Measurements from ENCODE around the gene GNG11. TPM values are rescaled to one million over a fixed set of nuclear protein-coding genes. Genes with fewer than 3 reads are reported as not detected.
A peak's percentile ranks its signal among the peaks of the same experiment; 100 is the strongest.

GNG11 gene
- total RNA-seq, 1 experiment from 2014 or later: 35.8 TPM

DNA sequence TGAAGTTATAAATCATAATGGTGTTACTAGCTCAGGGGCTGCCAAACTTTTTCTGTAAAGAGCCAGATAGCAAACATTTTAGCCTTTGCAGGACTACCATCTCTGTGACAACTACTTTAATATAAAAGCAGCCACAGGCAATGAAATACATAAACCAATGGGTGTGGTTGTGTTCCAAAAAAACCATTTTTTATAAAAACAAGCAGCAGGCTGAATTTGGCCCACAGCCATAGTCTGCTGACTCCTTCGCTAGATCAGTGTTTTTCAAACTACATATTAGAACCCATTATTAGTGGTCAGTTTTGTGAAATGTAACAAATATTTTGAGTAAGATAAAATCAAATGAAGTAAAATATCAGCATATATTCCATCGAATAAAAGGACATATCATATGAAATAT, 13.6 kb downstream of the GNG11 start:
- in situ Hi-C loops (cut with HindIII; ENCODE audit: low pct_unique_long_range_greater_than_20kb, low sequenced_read_pairs): no loop called here
- DNase-seq (ENCODE audit: low read depth, low spot score): no peak

DNA sequence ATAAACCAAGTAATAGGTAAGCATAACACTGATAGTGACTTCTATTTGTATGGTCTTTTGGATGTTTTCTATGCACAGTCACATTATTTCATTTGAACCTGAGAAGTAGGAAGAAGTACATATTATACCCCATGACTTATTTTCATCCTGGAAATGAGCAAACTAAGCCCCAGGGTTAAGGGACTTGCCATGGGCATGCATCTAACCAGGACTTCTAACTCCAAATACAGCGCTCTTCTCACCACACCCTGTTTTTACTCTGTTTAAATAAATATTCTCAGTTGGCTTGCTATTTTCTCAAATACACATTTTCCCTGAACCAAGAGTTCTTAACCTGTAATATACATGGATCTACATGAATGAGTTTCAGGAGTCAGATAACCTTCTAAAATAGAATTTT, 16.3 kb downstream of the GNG11 start:
- in situ Hi-C loops (cut with HindIII; ENCODE audit: low pct_unique_long_range_greater_than_20kb, low sequenced_read_pairs): no loop called here
- no peak for DNase-seq (ENCODE audit: low read depth, low spot score)

DNA sequence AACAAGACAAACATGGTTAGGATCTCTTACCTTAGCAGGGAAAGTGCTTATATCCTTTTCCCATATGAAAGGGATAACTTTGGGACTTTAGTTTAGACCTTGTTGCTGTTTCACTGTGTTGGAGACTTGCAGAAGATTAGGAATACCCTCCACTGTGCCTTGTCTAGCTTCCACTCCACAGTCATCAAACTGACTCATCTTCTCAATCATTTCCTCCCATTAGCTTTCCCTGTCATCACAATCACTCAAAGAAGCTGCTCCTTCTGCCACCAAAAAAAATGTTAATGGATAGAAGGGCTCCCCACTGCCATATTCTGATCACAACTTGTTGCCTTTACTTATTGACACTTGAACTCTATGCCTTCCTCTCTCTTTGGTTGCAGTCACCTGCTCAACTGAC, 16.8 kb downstream of the GNG11 start:
- no peak for DNase-seq (ENCODE audit: low read depth, low spot score)
- in situ Hi-C loops (cut with HindIII; ENCODE audit: low pct_unique_long_range_greater_than_20kb, low sequenced_read_pairs): no loop called here

DNA sequence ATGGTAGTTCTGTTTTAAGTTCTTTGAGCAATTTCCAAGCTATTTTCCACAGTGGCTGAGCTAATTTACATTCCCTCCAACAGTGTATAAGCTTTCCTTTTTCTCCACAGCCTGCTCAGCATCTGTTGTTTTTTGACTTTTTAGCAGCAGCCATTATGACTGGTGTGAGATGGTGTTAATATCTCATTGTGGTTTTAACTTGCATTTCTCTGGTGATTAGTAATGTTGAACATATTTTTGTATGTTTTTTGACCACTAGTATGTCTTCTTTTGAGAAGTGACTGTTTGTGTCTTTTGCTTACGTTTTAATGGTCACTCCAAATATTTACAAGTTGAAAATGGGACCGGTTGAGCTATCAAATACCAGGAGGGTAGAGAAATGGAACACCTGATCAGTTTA, 20.4 kb downstream of the GNG11 start:
- no peak for DNase-seq (ENCODE audit: low read depth, low spot score)
- in situ Hi-C loops (cut with HindIII; ENCODE audit: low pct_unique_long_range_greater_than_20kb, low sequenced_read_pairs): no loop called here

DNA sequence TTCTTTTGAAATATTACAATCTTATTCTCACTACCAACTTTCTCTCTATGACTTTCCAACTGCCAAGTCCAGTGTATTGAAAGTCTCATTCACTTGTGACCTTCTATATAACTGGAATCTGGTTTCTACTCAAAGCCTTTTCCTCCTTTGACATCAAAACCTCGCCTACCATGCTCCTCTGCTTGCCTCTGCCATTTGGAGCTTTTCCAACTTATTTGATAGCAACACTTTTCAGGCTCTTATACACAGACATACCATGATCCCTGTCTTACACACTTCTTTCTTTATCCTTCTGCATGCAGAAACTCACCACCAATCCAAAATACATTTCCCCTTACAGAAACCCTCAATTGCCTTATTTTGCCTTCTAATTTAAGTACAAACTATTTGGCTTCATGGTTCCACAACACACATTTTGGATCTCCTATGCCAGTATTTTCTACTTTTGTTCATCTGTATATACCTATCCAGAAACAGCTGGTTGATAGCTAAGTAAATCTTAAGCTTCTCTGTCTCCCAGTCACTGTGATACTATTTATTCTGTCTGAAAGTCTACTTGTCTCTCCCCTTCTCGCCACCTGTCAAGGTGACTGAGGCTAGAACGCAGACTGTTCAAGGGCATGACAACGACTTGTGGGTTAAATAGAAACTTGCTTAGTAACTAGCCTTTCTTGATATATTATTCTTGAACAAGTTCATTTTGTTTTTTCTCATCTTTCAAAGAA, 22.4 kb downstream of the GNG11 start:
- DNase-seq (ENCODE audit: low read depth, low spot score): no peak
- in situ Hi-C loops (cut with HindIII; ENCODE audit: low pct_unique_long_range_greater_than_20kb, low sequenced_read_pairs): no loop called here

DNA sequence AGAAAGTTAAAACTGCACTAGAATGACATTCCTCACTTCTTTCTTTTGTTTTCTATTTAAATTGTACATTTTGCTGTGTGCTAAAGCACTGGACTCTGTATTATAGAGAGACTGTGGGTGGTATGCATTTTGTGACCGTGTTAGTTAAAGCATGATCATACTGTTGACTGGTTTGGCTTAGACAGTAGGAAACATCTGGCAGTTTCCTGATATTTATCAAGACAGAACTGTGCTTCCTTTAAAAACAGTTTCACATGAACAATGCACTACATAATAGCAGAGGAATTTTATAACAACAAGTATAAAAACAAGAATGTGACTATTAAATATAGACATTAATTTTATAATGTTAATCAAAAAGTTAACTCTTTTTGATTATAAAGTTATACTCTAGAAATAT, 23.1 kb downstream of the GNG11 start:
- in situ Hi-C loops (cut with HindIII; ENCODE audit: low pct_unique_long_range_greater_than_20kb, low sequenced_read_pairs): no loop called here
- DNase-seq (ENCODE audit: low read depth, low spot score): no peak

DNA sequence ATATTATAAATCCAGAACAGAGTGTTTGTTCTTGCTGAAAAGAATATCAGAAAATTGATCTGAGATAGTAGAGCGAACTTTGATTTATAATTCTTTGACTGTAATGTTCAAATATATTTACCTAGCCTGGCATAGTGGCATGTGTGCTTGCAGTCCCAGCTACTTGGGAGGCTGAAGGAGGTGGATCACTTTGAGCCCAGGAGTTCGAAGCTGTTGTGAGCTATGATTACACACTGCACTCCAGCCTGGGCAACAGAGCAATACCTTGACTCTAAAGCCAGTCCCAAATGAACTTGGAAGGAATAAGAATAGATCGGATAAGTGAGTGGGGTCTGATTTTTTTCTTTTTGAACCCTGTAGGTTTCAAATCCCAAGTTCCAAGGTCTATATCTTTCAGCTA, 23.5 kb downstream of the GNG11 start:
- in situ Hi-C loops (cut with HindIII; ENCODE audit: low pct_unique_long_range_greater_than_20kb, low sequenced_read_pairs): no loop called here
- DNase-seq (ENCODE audit: low read depth, low spot score): no peak

DNA sequence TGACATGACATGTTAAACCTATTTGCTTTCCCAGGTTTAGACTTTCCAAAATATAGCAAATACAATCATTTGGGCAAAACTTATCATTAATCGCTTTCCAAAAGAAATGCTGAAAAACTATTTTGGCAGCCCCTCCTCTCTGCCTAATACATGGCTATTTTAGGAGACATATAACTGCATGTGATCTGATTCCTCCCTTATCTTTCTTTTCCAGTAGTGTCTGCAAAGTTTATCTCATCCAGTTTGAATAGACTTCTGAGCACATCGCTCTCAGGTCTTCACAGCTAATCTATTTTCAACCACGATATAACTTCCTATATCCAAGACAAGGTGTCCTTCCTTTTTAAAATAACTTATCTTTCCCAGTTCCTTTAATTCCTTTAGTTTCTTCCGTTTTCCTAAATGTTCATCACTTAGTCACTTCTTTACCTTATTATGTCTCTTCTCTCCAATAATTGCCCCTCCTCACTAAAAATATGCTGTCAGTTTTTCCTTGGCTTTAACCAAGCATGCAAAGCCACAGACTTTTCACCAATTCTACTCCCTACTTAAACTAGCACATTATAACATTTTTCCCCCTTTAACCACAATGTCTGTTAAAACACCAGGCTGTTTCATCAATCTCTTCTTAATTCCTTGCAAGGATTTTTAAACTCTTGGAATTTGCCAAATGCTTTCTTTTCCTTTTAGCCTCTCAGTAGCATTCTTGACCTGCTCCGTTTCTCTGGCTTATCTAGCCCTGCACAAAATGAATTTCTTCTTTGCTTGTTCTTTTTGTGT, 24.4 kb downstream of the GNG11 start:
- in situ Hi-C loops (cut with HindIII; ENCODE audit: low pct_unique_long_range_greater_than_20kb, low sequenced_read_pairs): no loop called here

DNA sequence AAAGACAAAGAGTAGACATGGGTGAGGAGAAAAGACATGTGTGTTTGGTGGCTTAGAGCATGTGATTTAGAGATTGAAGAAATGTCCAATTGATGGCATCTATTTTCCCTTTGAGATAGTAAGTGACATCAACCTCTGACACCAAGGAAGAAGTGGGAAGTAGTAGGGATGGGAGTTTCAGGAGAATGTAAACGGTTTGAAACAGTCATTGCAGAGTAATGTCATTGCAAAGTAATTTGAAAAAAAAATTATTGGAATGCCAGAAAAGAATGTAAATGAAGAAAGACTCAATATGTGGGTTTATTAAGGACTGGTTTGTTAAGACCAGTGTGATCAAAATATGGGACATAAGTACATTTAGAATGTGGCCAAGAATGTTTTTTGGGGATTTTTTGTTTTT, 26.6 kb downstream of the GNG11 start:
- in situ Hi-C loops (cut with HindIII; ENCODE audit: low pct_unique_long_range_greater_than_20kb, low sequenced_read_pairs): no loop called here
- no peak for DNase-seq (ENCODE audit: low read depth, low spot score)

More for the DNA sequence above, 24.4 kb downstream of the GNG11 start:
- DNase-seq (ENCODE audit: low read depth, low spot score): no peak

DNA sequence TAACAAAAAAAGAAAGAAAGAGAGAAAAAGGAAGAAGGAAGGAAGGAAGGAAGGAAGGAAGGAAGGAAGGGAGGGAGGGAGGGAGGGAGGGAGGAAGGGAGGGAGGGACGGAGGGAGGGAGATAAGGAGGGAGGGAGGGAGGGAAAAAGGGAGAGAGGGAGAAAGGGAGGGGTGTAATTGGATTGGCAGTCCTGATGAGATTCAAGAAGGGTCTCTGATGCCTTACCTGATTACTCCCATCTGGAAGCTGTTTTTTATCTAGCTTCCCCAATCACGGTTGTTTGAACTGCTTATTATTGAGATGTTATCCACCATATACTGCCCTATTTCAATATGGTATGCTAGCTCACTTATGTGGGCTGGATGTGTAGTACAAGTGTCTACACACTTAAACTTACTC, 27.3 kb downstream of the GNG11 start:
- DNase-seq (ENCODE audit: low read depth, low spot score): no peak
- in situ Hi-C loops (cut with HindIII; ENCODE audit: low pct_unique_long_range_greater_than_20kb, low sequenced_read_pairs): no loop called here

DNA sequence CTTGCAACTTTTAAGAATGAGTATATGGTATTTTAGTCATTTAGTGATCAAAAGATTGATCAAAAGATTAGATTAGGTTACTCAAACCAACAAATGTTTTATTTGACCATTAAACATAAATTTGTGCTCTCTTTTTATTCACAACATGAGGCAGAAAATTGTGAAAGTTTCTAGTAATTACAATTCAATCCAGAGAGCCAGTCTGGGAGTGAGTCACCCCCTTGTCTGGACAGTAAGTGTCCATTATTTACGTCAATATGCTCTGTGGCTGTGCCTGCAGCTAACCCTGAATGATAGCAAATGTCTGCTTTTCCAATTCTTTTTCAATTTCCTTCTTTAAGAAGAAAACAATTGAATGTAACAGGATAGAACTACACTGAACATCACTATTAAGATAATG, 27.9 kb downstream of the GNG11 start:
- DNase-seq (ENCODE audit: low read depth, low spot score): peak; percentile 9
- in situ Hi-C loops (cut with HindIII; ENCODE audit: low pct_unique_long_range_greater_than_20kb, low sequenced_read_pairs): no loop called here

DNA sequence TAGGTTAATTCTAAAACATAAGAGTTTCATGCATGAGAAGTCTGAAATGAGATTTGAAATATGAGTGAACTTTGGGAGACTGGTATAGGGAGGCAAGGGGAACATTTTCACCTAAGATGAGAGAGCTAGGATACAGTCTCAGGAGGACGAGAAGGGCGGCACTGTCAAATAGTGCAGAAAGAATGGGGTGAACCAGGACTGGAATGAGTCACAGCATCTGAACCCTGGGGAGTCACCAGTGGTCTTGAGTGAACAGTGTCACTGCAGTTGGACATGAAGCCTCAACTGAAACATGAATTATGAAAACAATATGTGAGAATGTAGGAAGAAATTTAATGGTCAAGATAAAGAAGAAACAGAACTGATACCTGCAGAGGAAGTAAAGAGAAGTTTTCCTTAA, 33.8 kb downstream of the GNG11 start:
- in situ Hi-C loops (cut with HindIII; ENCODE audit: low pct_unique_long_range_greater_than_20kb, low sequenced_read_pairs): no loop called here
- no peak for DNase-seq (ENCODE audit: low read depth, low spot score)

DNA sequence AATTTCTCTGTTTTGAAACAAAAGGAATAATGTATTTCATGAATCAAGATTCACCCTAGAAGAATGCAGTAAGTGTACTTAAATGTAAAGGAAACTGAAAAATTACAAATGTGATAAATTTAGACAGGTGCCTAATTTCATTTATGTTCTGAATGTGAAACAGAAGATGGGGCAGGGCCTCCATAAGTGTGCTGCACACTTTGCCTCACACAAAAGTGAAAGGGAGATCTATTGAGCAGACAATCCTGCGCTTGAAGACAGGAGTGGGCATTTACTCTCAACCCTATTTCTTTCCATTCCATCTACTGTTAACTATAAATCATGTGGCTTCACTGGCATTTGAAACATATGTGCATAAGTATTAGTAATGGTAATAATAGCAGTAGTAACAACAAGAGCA, 36.2 kb downstream of the GNG11 start:
- in situ Hi-C loops (cut with HindIII; ENCODE audit: low pct_unique_long_range_greater_than_20kb, low sequenced_read_pairs): no loop called here
- DNase-seq (ENCODE audit: low read depth, low spot score): no peak

DNA sequence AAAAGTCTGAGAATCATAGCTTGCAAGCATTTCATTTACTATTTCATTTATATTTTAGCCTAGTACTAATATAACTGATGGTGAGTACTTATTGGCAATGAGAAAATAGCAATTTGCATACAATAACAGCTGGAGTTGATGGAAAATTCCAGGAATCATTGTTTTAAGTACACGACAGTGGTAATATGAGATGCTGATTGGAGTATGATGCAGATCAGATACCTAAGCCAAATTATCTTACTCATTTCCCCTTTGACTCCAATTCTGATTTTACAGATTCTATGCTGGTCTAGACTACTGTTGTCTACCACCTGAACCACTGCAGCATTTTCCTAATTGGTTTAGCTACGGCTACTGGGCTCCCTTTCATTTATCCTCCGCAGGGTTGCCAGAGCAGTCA, 36.7 kb downstream of the GNG11 start:
- no peak for DNase-seq (ENCODE audit: low read depth, low spot score)
- in situ Hi-C loops (cut with HindIII; ENCODE audit: low pct_unique_long_range_greater_than_20kb, low sequenced_read_pairs): no loop called here

DNA sequence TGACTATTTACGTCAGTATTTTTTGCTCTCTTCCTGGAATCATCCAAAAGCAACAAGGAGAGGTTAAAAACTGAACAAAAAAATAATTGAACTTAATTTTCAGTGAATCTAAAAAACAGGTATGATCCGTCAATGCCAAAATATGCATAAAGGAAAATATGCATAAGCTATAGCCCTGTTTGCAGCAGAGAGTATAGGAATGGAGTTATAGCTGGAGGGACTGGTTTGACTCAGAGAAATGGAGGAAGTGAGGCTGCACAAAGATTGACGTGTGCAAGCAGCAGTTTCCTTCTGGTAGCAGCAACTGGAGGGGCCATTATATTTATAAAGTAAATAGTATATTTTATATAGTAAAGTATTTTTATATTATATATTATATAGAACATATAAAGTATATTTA, 37.1 kb downstream of the GNG11 start:
- DNase-seq (ENCODE audit: low read depth, low spot score): no peak
- in situ Hi-C loops (cut with HindIII; ENCODE audit: low pct_unique_long_range_greater_than_20kb, low sequenced_read_pairs): no loop called here

DNA sequence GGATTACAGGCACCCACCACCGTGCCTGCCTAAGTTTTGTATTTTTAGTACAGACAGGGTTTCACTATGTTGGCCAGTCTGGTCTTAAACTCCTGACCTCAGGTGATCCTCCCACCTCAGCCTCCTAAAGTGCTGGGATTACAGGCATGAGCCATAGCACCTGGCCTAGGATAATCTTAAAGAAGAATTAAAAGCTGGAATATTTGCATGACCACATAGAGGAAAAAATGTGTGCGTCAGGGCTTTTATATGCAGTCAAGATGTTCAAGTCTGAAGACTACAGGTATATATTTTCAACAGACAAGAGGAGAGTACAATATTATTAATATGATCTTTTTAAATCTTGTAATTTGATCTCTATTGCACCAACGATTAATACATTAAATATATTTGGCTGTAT, 39.5 kb downstream of the GNG11 start:
- in situ Hi-C loops (cut with HindIII; ENCODE audit: low pct_unique_long_range_greater_than_20kb, low sequenced_read_pairs): no loop called here
- no peak for DNase-seq (ENCODE audit: low read depth, low spot score)

DNA sequence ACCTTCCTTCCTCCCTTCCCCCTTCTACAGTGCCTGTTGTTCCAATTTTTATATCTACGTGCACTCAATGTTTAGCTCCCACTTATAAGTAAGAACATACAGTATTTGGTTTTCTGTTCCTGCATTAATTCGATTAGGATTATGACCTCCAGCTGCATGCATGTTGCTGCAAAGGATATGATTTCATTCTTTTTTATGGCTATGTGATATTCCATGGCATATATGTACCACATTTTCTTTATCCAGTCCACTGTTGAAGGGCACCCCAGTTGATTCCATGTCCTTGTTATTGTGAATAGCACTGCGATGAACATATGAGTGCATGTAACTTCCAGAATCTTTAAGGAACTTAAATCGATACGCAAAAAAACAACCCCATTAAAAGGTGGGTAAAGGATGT, 42.7 kb downstream of the GNG11 start:
- no peak for DNase-seq (ENCODE audit: low read depth, low spot score)
- in situ Hi-C loops (cut with HindIII; ENCODE audit: low pct_unique_long_range_greater_than_20kb, low sequenced_read_pairs): no loop called here

DNA sequence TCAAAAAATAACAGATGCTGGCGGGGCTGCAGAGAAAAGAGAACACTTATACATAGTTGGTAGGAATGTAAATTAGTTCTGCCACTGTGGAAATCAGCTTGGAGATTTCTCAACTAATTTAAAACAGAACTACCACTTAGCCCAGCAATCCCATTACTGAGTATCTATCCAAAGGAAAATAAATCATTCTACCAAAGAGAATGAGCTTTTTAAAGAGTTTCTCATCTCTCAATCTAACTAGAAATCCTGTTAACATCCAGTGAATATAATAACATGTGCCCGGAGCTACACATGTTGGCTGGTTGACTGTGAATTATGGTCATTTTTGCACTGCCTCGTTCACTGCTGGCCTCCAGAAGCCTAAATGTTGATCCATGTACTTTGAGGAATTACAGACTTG, 43.3 kb downstream of the GNG11 start:
- DNase-seq (ENCODE audit: low read depth, low spot score): no peak
- in situ Hi-C loops (cut with HindIII; ENCODE audit: low pct_unique_long_range_greater_than_20kb, low sequenced_read_pairs): no loop called here

DNA sequence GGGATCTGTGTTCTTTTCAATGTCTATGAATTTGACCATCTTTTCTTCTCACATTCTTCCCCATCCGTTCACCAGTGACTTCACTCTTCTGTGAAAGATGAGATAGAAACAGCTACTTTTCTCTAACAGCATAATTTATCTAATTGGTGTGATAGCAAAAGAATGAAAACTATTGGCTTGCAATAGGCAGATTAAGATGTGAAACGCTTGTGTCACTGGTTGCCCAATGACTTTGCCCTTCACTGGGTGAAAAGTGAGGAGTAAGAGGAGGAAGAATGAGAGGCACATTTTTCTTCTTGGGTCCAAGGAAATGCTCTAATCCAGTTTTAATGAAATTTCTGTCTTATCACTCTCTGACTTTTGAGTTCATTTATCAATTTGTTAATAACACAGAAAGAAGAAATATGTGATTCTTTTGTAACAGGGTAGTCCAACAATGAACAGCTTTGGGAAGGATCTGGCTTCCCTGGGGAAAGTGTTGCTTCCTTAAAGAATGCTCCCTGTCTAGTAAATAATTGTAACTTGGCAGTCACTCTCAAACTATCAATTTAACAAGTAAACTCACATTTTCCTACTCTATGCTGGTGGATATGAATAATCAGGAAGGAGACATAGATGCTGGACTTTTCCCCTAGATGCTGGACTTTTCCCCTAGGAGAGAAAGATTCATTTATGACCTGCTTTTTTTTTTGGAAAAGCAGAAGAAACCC, 47.5 kb downstream of the GNG11 start:
- DNase-seq (ENCODE audit: low read depth, low spot score): no peak
- in situ Hi-C loops (cut with HindIII; ENCODE audit: low pct_unique_long_range_greater_than_20kb, low sequenced_read_pairs): no loop called here
